Measurements from ENCODE around the gene COX17. TPM values are rescaled to one million over a fixed set of nuclear protein-coding genes. Genes with fewer than 3 reads are reported as not detected.
A peak's percentile ranks its signal among the peaks of the same experiment; 100 is the strongest.

Gene COX17
- total RNA-seq, 1 donor from 2014 or later = 28.3 TPM

GRCh38 chr3:119635719-119636118 lies 41.5 kb downstream of the COX17 start:
- Mint-ChIP-seq H3K9me3 (no peaks in the 10 kb centered on the region), H3K36me3 (no peaks in the 10 kb centered on the region), H3K4me3 (no peak overlapping the region), H3K27ac (no peak overlapping the region), H3K4me1 (ENCODE audit: unreplicated experiment) (peaks cover 24% of the 10 kb centered on the region), H3K27me3 (no peaks in the 10 kb centered on the region)
- DNase-seq (ENCODE audit: extremely low spot score, unreplicated experiment) = no peak
- no peak for TF ChIP-seq CTCF (conservative IDR thresholded peaks at IDR 0.05)

GRCh38 chr3:119632829-119633228 lies 44.4 kb downstream of the COX17 start:
- no peaks in the 10 kb centered on the region for H3K27me3 Mint-ChIP-seq
- no peak overlapping the region for H3K4me3 Mint-ChIP-seq
- H3K4me1 Mint-ChIP-seq (ENCODE audit: unreplicated experiment) = peaks cover 20% of the 10 kb centered on the region
- H3K27ac Mint-ChIP-seq = no peak overlapping the region
- no peak for DNase-seq (ENCODE audit: extremely low spot score, unreplicated experiment)
- no peak for TF ChIP-seq CTCF (conservative IDR thresholded peaks at IDR 0.05)
- H3K36me3 Mint-ChIP-seq = no peaks in the 10 kb centered on the region
- no peaks in the 10 kb centered on the region for H3K9me3 Mint-ChIP-seq

GRCh38 chr3:119632216-119632615 lies 45.0 kb downstream of the COX17 start:
- Mint-ChIP-seq H3K4me1 (ENCODE audit: unreplicated experiment) (peaks cover 20% of the 10 kb centered on the region), H3K9me3 (no peaks in the 10 kb centered on the region), H3K4me3 (no peak overlapping the region), H3K27me3 (no peaks in the 10 kb centered on the region), H3K36me3 (no peaks in the 10 kb centered on the region), H3K27ac (peak overlapping the region; percentile 18)
- TF ChIP-seq CTCF (conservative IDR thresholded peaks at IDR 0.05) = no peak
- no peak for DNase-seq (ENCODE audit: extremely low spot score, unreplicated experiment)

- Mint-ChIP-seq H3K4me1 (ENCODE audit: unreplicated experiment) (peaks cover 20% of the 10 kb centered on the region), H3K27me3 (no peaks in the 10 kb centered on the region), H3K27ac (peak overlapping the region; percentile 65), H3K4me3 (no peak overlapping the region), H3K9me3 (no peaks in the 10 kb centered on the region), H3K36me3 (no peaks in the 10 kb centered on the region)
- DNase-seq (ENCODE audit: extremely low spot score, unreplicated experiment) = no peak
- no peak for TF ChIP-seq CTCF (conservative IDR thresholded peaks at IDR 0.05)
These were observed 45.7 kb downstream of the COX17 start for GRCh38 chr3:119631516-119631915.

- no peak for DNase-seq (ENCODE audit: extremely low spot score, unreplicated experiment)
- Mint-ChIP-seq H3K27me3 (peaks cover 3% of the 10 kb centered on the region), H3K4me1 (ENCODE audit: unreplicated experiment) (peaks cover 21% of the 10 kb centered on the region), H3K27ac (peak overlapping the region; percentile 58), H3K36me3 (no peaks in the 10 kb centered on the region), H3K9me3 (no peaks in the 10 kb centered on the region), H3K4me3 (no peak overlapping the region)
- TF ChIP-seq CTCF (conservative IDR thresholded peaks at IDR 0.05) = no peak
These were observed 46.3 kb downstream of the COX17 start for GRCh38 chr3:119630880-119631329.

Data from type B pancreatic cell (in vitro differentiated cells).